GM12892 (cell line): ENCODE data around the gene EGLN1.
A peak's percentile ranks its signal among the peaks of the same experiment; 100 is the strongest.

Source experiments
- POLR2A ChIP-seq: IDR thresholded peaks from 2 replicates; pipeline ENCODE4 v1.6.1; 2011; ENCODE audit warnings: low read depth, low read length, control low read depth
- POLR2AphosphoS5 ChIP-seq: IDR thresholded peaks from 2 replicates; pipeline ENCODE4 v1.6.1; 2011; ENCODE audit warnings: low read depth, low read length, control low read depth
- TAF1 ChIP-seq: IDR thresholded peaks from 2 replicates; pipeline ENCODE4 v1.6.1; 2011; ENCODE audit warnings: low read depth, mild to moderate bottlenecking, control low read depth, low read length, borderline replicate concordance

DNA sequence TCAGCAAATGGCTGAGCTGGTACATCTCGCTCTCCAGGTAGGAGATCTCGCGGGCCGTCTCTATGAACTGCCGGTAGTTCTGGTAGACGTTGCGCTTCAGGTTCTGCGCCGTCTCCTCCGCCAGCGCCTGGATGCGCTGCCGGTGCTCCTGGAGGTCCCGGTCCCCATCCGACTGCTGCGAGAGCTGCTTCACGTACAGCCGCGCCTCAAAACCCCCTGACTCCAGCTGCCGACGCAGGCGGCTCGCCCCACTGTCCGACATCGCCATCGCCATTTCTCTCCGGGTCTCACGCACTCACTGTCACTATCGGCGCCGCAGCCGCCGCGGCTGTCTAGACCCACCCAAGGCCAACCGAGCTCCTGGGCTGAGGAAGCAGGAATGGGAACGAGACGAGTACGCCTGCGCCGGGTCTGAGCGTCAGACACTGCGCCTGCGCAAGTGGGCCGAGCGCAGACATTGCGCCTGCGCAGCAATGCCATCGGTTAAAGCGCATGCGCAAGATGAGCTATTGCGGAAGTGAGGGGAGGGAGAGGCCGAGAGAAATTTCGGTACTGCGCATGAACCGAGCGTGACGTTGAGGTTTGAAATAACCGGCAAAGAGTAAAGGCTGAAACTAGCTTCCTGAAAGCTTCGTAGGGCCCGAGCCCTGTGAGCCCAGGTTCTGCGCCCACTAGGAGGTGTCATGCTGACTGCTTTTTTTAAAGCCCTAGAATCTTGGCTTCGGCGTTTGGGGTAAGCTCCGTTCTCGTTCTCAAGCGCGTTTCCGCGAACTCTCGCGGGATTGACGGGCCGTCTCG lies 84.4 kb downstream of the EGLN1 start, which contains the start of gene EXOC8:
- peak; percentile 84 for TF ChIP-seq POLR2A
- TF ChIP-seq POLR2AphosphoS5: peak; percentile 80
- peak; percentile 86 for TF ChIP-seq TAF1
